Fibroblast of villous mesenchyme (primary cell): ENCODE measurements around the gene GORASP1. TPM values are rescaled to one million over a fixed set of nuclear protein-coding genes. Genes with fewer than 3 reads are reported as not detected.

Source experiments
- DNase-seq: peaks from one replicate; pipeline ENCODE4 v3.0.0-alpha.2; 2010; ENCODE audit warnings: low read depth
- H3K4me3 ChIP-seq: 2 replicates; pipeline ENCODE4 v1.5.1; 2011; ENCODE audit warnings: low read depth, mild to moderate bottlenecking, low read length
- total RNA-seq: library from RNA; depleted of rRNA; stranded (reverse); fragments of >200 nt; gene quantifications from 2 replicates; pipeline ENCODE4 v1.2.3, GENCODE V29; 2012
- TF ChIP-seq, protein P1 (sequence below): IDR thresholded peaks from 2 replicates; pipeline ENCODE4 v1.5.1; 2012; ENCODE audit warnings: low read depth, mild to moderate bottlenecking, low read length; ENCODE audit not compliant: insufficient read depth

Gene GORASP1
- total RNA-seq, 1 donor = 44.9 TPM

DNA sequence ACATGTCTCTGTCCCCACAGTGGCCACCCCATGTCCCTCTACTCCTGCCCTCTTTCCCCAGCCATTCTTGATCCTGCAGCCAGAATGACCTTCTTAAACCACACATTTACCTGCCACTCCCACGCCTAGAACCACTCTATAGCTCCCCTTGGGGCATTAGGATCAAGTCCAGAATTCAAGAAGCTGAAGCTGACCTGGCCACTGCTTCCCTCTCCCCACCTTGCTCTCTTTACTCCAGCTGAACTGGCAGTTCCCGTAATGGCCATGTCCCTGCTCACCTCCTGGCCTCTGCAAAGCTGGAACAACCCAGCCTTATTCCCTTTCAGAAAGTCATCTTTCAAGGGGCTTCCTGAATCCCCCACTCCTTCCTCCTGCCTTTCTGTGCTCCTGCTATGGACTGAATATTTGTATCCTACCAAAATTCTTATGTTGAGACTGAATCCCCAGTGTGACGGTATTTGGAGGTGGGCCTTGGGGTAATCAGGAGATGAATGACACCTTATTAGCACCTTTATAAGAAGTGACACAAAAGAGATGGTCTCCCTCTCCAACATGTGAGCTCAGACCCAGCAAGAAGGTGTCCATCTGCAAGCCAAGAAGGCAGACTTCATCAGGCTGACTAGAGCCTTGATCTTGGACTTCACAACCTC, 42.2 kb upstream of the GORASP1 start:
- DNase-seq = no peak
- H3K4me3 ChIP-seq = no peak overlapping the region
- TF ChIP-seq, protein P1, sequence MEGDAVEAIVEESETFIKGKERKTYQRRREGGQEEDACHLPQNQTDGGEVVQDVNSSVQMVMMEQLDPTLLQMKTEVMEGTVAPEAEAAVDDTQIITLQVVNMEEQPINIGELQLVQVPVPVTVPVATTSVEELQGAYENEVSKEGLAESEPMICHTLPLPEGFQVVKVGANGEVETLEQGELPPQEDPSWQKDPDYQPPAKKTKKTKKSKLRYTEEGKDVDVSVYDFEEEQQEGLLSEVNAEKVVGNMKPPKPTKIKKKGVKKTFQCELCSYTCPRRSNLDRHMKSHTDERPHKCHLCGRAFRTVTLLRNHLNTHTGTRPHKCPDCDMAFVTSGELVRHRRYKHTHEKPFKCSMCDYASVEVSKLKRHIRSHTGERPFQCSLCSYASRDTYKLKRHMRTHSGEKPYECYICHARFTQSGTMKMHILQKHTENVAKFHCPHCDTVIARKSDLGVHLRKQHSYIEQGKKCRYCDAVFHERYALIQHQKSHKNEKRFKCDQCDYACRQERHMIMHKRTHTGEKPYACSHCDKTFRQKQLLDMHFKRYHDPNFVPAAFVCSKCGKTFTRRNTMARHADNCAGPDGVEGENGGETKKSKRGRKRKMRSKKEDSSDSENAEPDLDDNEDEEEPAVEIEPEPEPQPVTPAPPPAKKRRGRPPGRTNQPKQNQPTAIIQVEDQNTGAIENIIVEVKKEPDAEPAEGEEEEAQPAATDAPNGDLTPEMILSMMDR = no peak

DNA sequence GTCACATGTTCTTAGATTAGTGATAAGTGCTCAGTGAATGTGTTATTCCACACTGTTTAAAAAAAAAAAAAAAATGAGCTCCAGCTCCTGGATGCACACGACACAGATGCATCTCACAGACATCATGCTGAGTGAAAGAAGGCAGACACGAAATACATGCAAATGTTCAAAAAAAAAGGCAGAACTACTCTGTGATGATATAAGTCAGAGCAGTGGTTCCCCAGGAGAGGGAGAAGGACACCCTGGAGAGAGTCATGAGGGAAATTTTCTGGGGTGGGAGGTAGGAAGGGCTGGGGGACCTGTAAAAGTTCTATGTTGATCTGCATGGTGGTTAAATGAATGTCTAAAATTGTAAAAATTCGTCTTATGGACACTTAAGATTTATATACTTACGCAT, 41.6 kb upstream of the GORASP1 start:
- DNase-seq = no peak
- TF ChIP-seq, protein P1 = no peak
- H3K4me3 ChIP-seq = no peak overlapping the region

DNA sequence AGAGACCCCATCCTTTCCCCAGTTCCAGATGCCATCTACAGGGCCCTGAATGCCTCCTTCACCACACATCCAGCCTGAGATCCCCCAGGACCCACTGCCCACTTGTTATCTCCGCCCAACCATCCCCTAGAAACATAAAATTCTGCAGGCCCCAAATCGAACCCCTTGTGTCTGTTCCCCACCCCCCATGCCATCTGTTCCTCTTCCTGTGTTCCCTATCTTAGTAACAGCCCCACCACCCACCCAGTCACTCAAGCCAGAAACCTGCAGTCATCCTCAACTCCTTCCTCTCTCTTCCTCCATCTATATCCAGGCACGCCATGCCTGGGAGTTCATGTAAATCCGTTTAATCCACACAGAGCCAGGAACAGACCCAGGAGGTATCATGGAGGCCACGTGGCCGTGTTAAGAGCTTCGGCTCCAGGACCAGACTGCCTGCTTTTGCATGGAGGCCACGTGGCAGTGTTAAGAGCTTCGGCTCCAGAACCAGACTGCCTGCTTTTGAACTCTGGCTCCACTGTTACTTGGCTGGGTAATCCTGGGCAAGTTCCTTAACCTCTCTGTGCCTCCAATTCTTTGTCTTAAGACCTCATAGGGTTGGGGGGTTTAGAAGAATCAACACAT, 41.1 kb upstream of the GORASP1 start:
- peak overlapping the region; percentile 12 for H3K4me3 ChIP-seq
- peak; percentile 68 for DNase-seq
- TF ChIP-seq, protein P1 = no peak

DNA sequence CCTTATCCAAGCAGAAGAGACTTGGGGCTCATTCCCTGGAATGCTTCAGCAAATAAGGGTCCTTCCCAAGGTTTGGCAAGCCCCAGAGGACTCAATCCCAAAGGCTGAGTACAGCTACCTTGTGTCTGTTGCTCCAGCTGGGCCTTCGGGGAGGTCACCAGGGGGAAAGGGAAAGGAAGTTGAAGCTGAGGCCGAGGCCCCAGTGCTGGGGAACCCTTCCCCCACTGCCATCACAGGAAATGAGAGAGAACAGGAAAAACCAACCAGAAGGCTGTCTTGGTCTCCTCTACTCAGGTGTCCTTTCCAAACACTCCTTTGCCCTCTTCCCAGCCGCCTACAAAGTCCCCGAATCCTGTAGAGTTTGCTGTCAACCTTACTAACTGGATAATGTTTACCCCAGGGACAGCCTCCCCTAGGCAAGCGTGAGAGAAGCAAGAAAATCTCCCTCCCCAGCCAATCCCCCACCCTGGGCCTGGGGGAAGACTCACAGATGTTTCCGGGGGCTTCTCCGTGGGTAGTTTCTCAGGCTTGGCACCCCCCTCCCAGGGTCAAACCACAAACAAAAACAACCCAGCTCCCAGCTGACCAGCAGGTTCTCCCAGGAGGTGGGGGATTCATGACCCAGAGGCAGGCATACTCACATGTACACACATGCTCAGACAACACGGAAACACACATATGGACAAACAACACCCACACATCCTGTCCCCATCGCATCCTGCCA, 40.4 kb upstream of the GORASP1 start:
- peak; percentile 89 for DNase-seq
- TF ChIP-seq, protein P1 = no peak
- H3K4me3 ChIP-seq = peak overlapping the region; percentile 39

GRCh38 chr3:39146611-39147591, 39.5 kb upstream of the GORASP1 start:
- H3K4me3 ChIP-seq = peak overlapping the region; percentile 39
- peak; percentile 96 for DNase-seq
- TF ChIP-seq, protein P1 = no peak

DNA sequence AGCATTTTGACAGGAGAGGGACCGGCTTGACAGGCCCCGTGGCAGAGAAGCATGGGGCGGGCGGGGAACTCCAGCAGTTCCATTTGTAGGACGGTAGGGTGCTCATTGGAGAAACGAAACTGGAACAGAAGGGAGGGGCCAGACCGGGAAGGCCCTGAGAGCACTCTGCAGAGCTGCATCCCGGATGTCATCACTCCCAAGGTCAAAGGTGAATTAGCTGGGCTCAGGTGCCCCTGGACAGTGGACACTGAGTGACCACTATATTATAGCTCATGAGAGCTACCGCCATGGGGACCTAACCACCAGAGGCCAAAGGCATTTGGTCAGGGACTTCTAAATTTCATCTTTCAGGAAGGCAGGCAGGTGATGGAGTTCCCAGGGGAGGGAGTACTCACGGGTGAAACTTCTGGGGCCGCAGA, 38.7 kb upstream of the GORASP1 start:
- peak; percentile 72 for DNase-seq
- TF ChIP-seq, protein P1 = peak; percentile 33
- H3K4me3 ChIP-seq = no peak overlapping the region
